MM.1S (cell line): ENCODE data around the gene SHANK3.

Experiments
- DNase-seq: peaks from one replicate; pipeline ENCODE4 v3.0.0-alpha.2; 2015
- H2AFZ ChIP-seq: fragments of 300-600 bp; sonication (generic); 2 replicates; pipeline ENCODE4 v1.6.0; 2016; ENCODE audit warnings: antibody characterized with exemption, low read length
- H3F3A ChIP-seq: fragments of 300-600 bp; sonication (generic); 2 replicates; pipeline ENCODE4 v1.6.1; 2016; ENCODE audit warnings: mild to moderate bottlenecking, antibody characterized with exemption, low read length, moderate library complexity, mixed read lengths; ENCODE audit not compliant: insufficient read depth
- H3K27ac ChIP-seq: fragments of 300-600 bp; sonication (generic); 2 replicates; pipeline ENCODE4 v1.5.1; 2016; ENCODE audit warnings: mild to moderate bottlenecking, low read length
- H3K27me3 ChIP-seq: fragments of 300-600 bp; sonication (generic); replicated peaks from 2 replicates; pipeline ENCODE4 v1.6.0; 2016; ENCODE audit warnings: low read length; ENCODE audit not compliant: insufficient read depth
- H3K36me3 ChIP-seq: fragments of 300-600 bp; sonication (generic); replicated peaks from 2 replicates; pipeline ENCODE4 v1.6.1; 2016; ENCODE audit warnings: mild to moderate bottlenecking, low read length, mixed read lengths; ENCODE audit not compliant: insufficient read depth
- H3K4me1 ChIP-seq: fragments of 300-600 bp; sonication (generic); 2 replicates; pipeline ENCODE4 v1.6.1; 2016; ENCODE audit warnings: low read length, mixed read lengths
- H3K4me2 ChIP-seq: fragments of 300-600 bp; sonication (generic); 2 replicates; pipeline ENCODE4 v1.6.0; 2016; ENCODE audit warnings: low read depth, low read length
- H3K4me3 ChIP-seq: fragments of 300-600 bp; sonication (generic); 2 replicates; pipeline ENCODE4 v1.5.1; 2016; ENCODE audit warnings: low read length, mixed read lengths
- H3K79me2 ChIP-seq: fragments of 300-600 bp; sonication (generic); 2 replicates; pipeline ENCODE4 v1.6.1; 2016; ENCODE audit warnings: mixed run types, low read length, mixed read lengths
- H3K9ac ChIP-seq: fragments of 300-600 bp; sonication (generic); 2 replicates; pipeline ENCODE4 v1.6.1; 2016; ENCODE audit warnings: low read length, mixed read lengths
- H3K9me2 ChIP-seq: fragments of 300-600 bp; sonication (generic); replicated peaks from 2 replicates; pipeline ENCODE4 v1.6.1; 2016; ENCODE audit warnings: mild to moderate bottlenecking, low read length, mixed read lengths; ENCODE audit not compliant: insufficient read depth
- H3K9me3 ChIP-seq: fragments of 300-600 bp; sonication (generic); replicated peaks from 2 replicates; pipeline ENCODE4 v1.6.1; 2016; ENCODE audit warnings: mild to moderate bottlenecking, low read length, mixed read lengths; ENCODE audit not compliant: insufficient read depth
- H4K20me1 ChIP-seq: fragments of 300-600 bp; sonication (generic); 2 replicates; pipeline ENCODE4 v1.6.1; 2016; ENCODE audit warnings: mild to moderate bottlenecking, low read length, moderate library complexity, mixed read lengths; ENCODE audit not compliant: insufficient read depth
- EZH2 ChIP-seq: fragments of 300-600 bp; sonication (generic); optimal IDR thresholded peaks from 2 replicates; pipeline ENCODE3; 2017; ENCODE audit warnings: low read depth, mild to moderate bottlenecking, antibody characterized with exemption, low read length, mixed read lengths
- EZH2phosphoT487 ChIP-seq: fragments of 300-600 bp; sonication (generic); IDR thresholded peaks from 2 replicates; pipeline ENCODE4 v1.6.1; 2018; ENCODE audit warnings: antibody characterized with exemption, low read length
- TF ChIP-seq, protein P1 (sequence below): fragments of 300-600 bp; sonication (generic); IDR thresholded peaks from 2 replicates; pipeline ENCODE4 v1.5.1; 2016; ENCODE audit warnings: antibody characterized with exemption, low read length, mixed read lengths

Gene SHANK3

DNA sequence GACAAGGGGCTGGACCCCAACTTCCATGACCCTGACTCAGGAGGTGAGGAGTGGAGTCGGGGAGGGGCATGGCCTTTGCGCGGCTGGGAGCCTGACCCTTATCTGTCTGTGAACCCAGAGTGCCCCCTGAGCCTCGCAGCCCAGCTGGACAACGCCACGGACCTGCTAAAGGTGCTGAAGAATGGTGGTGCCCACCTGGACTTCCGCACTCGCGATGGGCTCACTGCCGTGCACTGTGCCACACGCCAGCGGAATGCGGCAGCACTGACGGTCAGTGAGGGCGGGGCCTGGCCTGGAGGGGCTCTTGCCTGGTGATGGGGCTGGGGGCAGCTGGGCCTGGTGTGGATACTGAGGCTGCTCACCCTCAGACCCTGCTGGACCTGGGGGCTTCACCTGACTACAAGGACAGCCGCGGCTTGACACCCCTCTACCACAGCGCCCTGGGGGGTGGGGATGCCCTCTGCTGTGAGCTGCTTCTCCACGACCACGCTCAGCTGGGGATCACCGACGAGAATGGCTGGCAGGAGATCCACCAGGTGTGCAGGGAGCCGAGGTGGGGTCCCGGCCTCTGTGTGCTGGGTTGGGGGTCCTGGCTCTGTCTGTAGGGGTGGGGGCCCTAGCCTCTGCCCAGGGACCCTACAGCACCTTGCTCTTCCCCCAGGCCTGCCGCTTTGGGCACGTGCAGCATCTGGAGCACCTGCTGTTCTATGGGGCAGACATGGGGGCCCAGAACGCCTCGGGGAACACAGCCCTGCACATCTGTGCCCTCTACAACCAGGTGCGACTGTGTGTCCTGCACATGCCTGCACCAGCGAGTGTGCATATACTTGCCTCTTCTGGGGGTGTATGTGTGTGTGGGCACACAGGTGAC is 6.3 kb downstream of the SHANK3 start:
- Histone ChIP-seq H3K4me1 (no peaks in the 10 kb centered on the region), H3K4me2 (no peak overlapping the region), H3K9me2 (no peaks in the 10 kb centered on the region), H3K36me3 (no peaks in the 10 kb centered on the region), H3K27me3 (peaks cover 36% of the 10 kb centered on the region), H3K9me3 (no peaks in the 10 kb centered on the region), H3K9ac (no peak overlapping the region), H2AFZ (no peak overlapping the region), H3K27ac (no peak overlapping the region), H3K4me3 (no peak overlapping the region), H4K20me1 (no peaks in the 10 kb centered on the region), H3F3A (no peaks in the 10 kb centered on the region), H3K79me2 (no peaks in the 10 kb centered on the region)
- TF ChIP-seq EZH2 (no peak), EZH2phosphoT487 (no peak)
- TF ChIP-seq, protein P1, sequence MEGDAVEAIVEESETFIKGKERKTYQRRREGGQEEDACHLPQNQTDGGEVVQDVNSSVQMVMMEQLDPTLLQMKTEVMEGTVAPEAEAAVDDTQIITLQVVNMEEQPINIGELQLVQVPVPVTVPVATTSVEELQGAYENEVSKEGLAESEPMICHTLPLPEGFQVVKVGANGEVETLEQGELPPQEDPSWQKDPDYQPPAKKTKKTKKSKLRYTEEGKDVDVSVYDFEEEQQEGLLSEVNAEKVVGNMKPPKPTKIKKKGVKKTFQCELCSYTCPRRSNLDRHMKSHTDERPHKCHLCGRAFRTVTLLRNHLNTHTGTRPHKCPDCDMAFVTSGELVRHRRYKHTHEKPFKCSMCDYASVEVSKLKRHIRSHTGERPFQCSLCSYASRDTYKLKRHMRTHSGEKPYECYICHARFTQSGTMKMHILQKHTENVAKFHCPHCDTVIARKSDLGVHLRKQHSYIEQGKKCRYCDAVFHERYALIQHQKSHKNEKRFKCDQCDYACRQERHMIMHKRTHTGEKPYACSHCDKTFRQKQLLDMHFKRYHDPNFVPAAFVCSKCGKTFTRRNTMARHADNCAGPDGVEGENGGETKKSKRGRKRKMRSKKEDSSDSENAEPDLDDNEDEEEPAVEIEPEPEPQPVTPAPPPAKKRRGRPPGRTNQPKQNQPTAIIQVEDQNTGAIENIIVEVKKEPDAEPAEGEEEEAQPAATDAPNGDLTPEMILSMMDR, result no peak
- DNase-seq, result no peak

- Histone ChIP-seq H4K20me1 (no peaks in the 10 kb centered on the region), H3K9me3 (no peaks in the 10 kb centered on the region), H3K4me1 (no peaks in the 10 kb centered on the region), H3K4me3 (no peak overlapping the region), H2AFZ (no peak overlapping the region), H3K36me3 (no peaks in the 10 kb centered on the region), H3K27me3 (peaks cover 23% of the 10 kb centered on the region), H3K9me2 (no peaks in the 10 kb centered on the region), H3F3A (no peaks in the 10 kb centered on the region), H3K27ac (no peak overlapping the region), H3K4me2 (no peak overlapping the region), H3K9ac (no peak overlapping the region), H3K79me2 (no peaks in the 10 kb centered on the region)
- no peak for DNase-seq
- TF ChIP-seq EZH2phosphoT487, result no peak
- no peak for TF ChIP-seq EZH2
- TF ChIP-seq, protein P1, result no peak
These were observed 10.7 kb downstream of the SHANK3 start for GRCh38 chr22:50683086-50683993.

- H3K27me3 ChIP-seq, result peaks cover 20% of the 10 kb centered on the region
- no peaks in the 10 kb centered on the region for H3K4me1 ChIP-seq
- no peaks in the 10 kb centered on the region for H4K20me1 ChIP-seq
These were observed 11.4 kb downstream of the SHANK3 start for GRCh38 chr22:50683994-50684371.

More at GRCh38 chr22:50683994-50684371, 11.4 kb downstream of the SHANK3 start:
- no peaks in the 10 kb centered on the region for H3F3A ChIP-seq
- no peak overlapping the region for H2AFZ ChIP-seq
- DNase-seq, result no peak
- no peaks in the 10 kb centered on the region for H3K36me3 ChIP-seq
- TF ChIP-seq EZH2 (no peak), EZH2phosphoT487 (no peak)
- TF ChIP-seq, protein P1, result no peak
- H3K27ac ChIP-seq, result no peak overlapping the region
- no peak overlapping the region for H3K4me2 ChIP-seq
- no peak overlapping the region for H3K4me3 ChIP-seq
- no peak overlapping the region for H3K9ac ChIP-seq
- no peaks in the 10 kb centered on the region for H3K79me2 ChIP-seq
- H3K9me3 ChIP-seq, result no peaks in the 10 kb centered on the region
- no peaks in the 10 kb centered on the region for H3K9me2 ChIP-seq
